B cell (primary cell): ENCODE data around the gene VPS51. TPM values are rescaled to one million over a fixed set of nuclear protein-coding genes. Genes with fewer than 3 reads are reported as not detected.

ENCODE experiments used
- ATAC-seq: fragments of 200-7000 bp; cut with Tn5 transposase; one replicate; pipeline ENCODE4 v1.10.0; 2021; ENCODE audit warnings: low read depth, mild to moderate bottlenecking, moderate number of reproducible peaks, moderate library complexity
- CTCF ChIA-PET: fragments of 350-600 bp; sonication (Branson Sonifier 250); formaldehyde crosslinking; loops from one replicate; lab custom pipeline; 2021; ENCODE audit warnings: antibody characterized with exemption, inconsistent platforms; lab: Charles Lee
- POLR2A ChIA-PET: fragments of 350-600 bp; sonication (Branson Sonifier 250); formaldehyde crosslinking; loops from one replicate; lab custom pipeline; 2021; ENCODE audit warnings: antibody characterized with exemption; lab: Charles Lee
- DNase-seq: peaks from one replicate; pipeline ENCODE4 v3.0.0; 2013
- H2AFZ ChIP-seq: 2 replicates; pipeline ENCODE4 v1.6.1; 2012; ENCODE audit warnings: mild to moderate bottlenecking, low read depth, low read length; ENCODE audit not compliant: insufficient read depth, poor library complexity, severe bottlenecking
- H3K27ac ChIP-seq, 2 donors: 1 replicate in 1 of 2; 2 replicates in 1 of 2; pipeline ENCODE4 v1.5.1; 2012 to 2013; ENCODE audit warnings: low read length in 2 of 2, mild to moderate bottlenecking in 2 of 2, moderate library complexity in 1 of 2
- H3K27me3 ChIP-seq, 4 experiments: fragments of 200-600 bp in 1 of 4; sonication (generic) in 1 of 4; replicated peaks in 1 of 4; 1 replicate in 2 of 4; 2 replicates in 2 of 4; pipeline versions ENCODE4 v1.6.1 to v1.7.0; 2013 to 2016; ENCODE audit warnings: low read length in 3 of 4, mild to moderate bottlenecking in 2 of 4, mixed read lengths in 1 of 4, moderate library complexity in 1 of 4; ENCODE audit not compliant: insufficient read depth in 4 of 4, control insufficient read depth in 3 of 4; ENCODE audit errors: control extremely low read depth in 1 of 4
- H3K36me3 ChIP-seq, 2 experiments: replicated peaks in 1 of 2; 1 replicate in 1 of 2; 2 replicates in 1 of 2; pipeline versions ENCODE4 v1.6.1 to v1.7.1; 2013; ENCODE audit warnings: low read length in 1 of 2; ENCODE audit not compliant: insufficient read depth in 2 of 2, control insufficient read depth in 1 of 2; ENCODE audit errors: control extremely low read depth in 1 of 2, extremely low read depth in 1 of 2
- H3K4me1 ChIP-seq, 2 donors: fragments of 200-600 bp in 1 of 2; sonication (generic) in 1 of 2; 1 replicate in 1 of 2; 2 replicates in 1 of 2; pipeline versions ENCODE4 v1.5.1 to v1.6.1; 2013 to 2017; ENCODE audit warnings: low read length in 2 of 2; ENCODE audit not compliant: control insufficient read depth in 2 of 2, insufficient read depth in 2 of 2
- H3K4me2 ChIP-seq: replicated peaks from 2 replicates; pipeline ENCODE3; 2012; ENCODE audit warnings: mild to moderate bottlenecking, low read depth, low read length; ENCODE audit not compliant: poor library complexity, severe bottlenecking
- H3K4me3 ChIP-seq, 5 experiments: fragments of 200-600 bp in 1 of 5; sonication (generic) in 1 of 5; 1 replicate in 3 of 5; 2 replicates in 2 of 5; pipeline versions ENCODE4 v1.5.1 to v1.7.0; 2011 to 2016; ENCODE audit warnings: low read length in 4 of 5, mild to moderate bottlenecking in 4 of 5, low read depth in 2 of 5, control low read depth in 1 of 5, moderate library complexity in 1 of 5; ENCODE audit not compliant: insufficient read depth in 1 of 5; ENCODE audit errors: control extremely low read depth in 1 of 5, extremely low read depth in 1 of 5
- H3K79me2 ChIP-seq: fragments of 200-600 bp; sonication (generic); one replicate; pipeline ENCODE4 v1.6.0; 2016; ENCODE audit warnings: low read length; ENCODE audit not compliant: control insufficient read depth, insufficient read depth
- H3K9ac ChIP-seq: fragments of 200-600 bp; sonication (generic); 2 replicates; pipeline ENCODE4 v1.6.1; 2017; ENCODE audit warnings: mild to moderate bottlenecking, low read length, moderate library complexity
- H3K9me3 ChIP-seq, 3 donors: one replicate each; pipeline versions ENCODE4 v1.6.1 to v1.7.1; 2013; ENCODE audit warnings: low read length in 2 of 3; ENCODE audit not compliant: control insufficient read depth in 2 of 3, insufficient read depth in 1 of 3; ENCODE audit errors: control extremely low read depth in 1 of 3
- H4K20me1 ChIP-seq: 2 replicates; pipeline ENCODE4 v1.6.0; 2012; ENCODE audit warnings: mild to moderate bottlenecking, low read length; ENCODE audit not compliant: insufficient read depth, control insufficient read depth, poor library complexity, severe bottlenecking
- H3K27ac Mint-ChIP-seq: one replicate; pipeline ENCODE4 v1.8.0; 2021; ENCODE audit warnings: mixed read lengths
- H3K27me3 Mint-ChIP-seq: one replicate; pipeline ENCODE4 v1.8.0; 2021; ENCODE audit warnings: mixed read lengths
- H3K4me1 Mint-ChIP-seq: one replicate; pipeline ENCODE4 v1.8.0; 2021; ENCODE audit warnings: mixed read lengths
- H3K4me3 Mint-ChIP-seq: one replicate; pipeline ENCODE4 v1.8.0; 2021; ENCODE audit warnings: mixed read lengths
- H3K9me3 Mint-ChIP-seq: one replicate; pipeline ENCODE4 v1.8.0; 2022; ENCODE audit warnings: mixed read lengths; ENCODE audit not compliant: insufficient read depth
- EZH2 ChIP-seq: IDR thresholded peaks from 2 replicates; pipeline ENCODE4 v1.6.1; 2012; ENCODE audit warnings: borderline replicate concordance, low read depth, mild to moderate bottlenecking, moderate library complexity, low read length; ENCODE audit not compliant: insufficient read depth, poor library complexity, severe bottlenecking
- WGBS: methylation state at CpG from one replicate; pipeline ENCODE4 v1.1.5; 2013; ENCODE audit warnings: missing lambda C conversion rate; ENCODE audit not compliant: insufficient coverage; 5-methylcytosine and 5-hydroxymethylcytosine counted together
- intact Hi-C: fragments of 100-400 bp; cut with micrococcal nuclease; formaldehyde crosslinking; loops from one replicate; pipeline ENCODE4 v1.10.0; 2022
- polyA plus RNA-seq: library from polyadenylated mRNA; depleted of rRNA; stranded (reverse); fragments of >200 nt; gene quantifications from 2 replicates; pipeline ENCODE4 v1.2.3, GENCODE V29; 2012
- total RNA-seq, 2 donors: library from RNA; stranded (reverse); fragments of 120-200 nt in 1 of 2; gene quantifications; 1 replicate in 1 of 2; 2 replicates in 1 of 2; pipeline versions ENCODE4 v1.2.3 to v1.2.4, GENCODE V29; 2013 to 2022
- TF ChIP-seq, protein P1 (sequence below): fragments of 200-600 bp; IDR thresholded peaks from one replicate; pipeline ENCODE4 v1.8.0; 2022; ENCODE audit warnings: antibody characterized with exemption, mild to moderate bottlenecking

Gene VPS51
- total and polyA plus RNA-seq, 2 donors (not counting 1 experiment from before 2014, with no cell fraction given): 206 to 223 TPM

- H3K36me3 ChIP-seq: peaks cover 0 to 47% of the 10 kb centered on the region in 2 experiments
- H2AFZ ChIP-seq: peak overlapping the region; percentile 98
- Mint-ChIP-seq H3K27ac (peak overlapping the region; percentile 100), H3K9me3 (no peaks in the 10 kb centered on the region), H3K4me1 (peaks cover 28% of the 10 kb centered on the region), H3K4me3 (peak overlapping the region; percentile 98), H3K27me3 (no peaks in the 10 kb centered on the region)
- H3K9me3 ChIP-seq: no peaks in the 10 kb centered on the region
- H3K27ac ChIP-seq: peak overlapping the region; percentile 91 to 94
- no peak for DNase-seq
- H3K79me2 ChIP-seq: peaks cover 21% of the 10 kb centered on the region
- no peak for ATAC-seq
- H3K27me3 ChIP-seq: no peaks in the 10 kb centered on the region
- peaks cover 8% of the 10 kb centered on the region for H4K20me1 ChIP-seq
- CTCF ChIA-PET: interaction anchor here (0.8 to 1.3 kb wide), 5 partner anchors 8 to 183 kb away, joined by 3 to 6 read pairs (median 3); partner anchors contain the start of genes FAU and MRPL49
- peak overlapping the region; percentile 88 for H3K4me2 ChIP-seq
- 46% methylated on average over 18 of the region's 23 CpGs for WGBS
- H3K4me3 ChIP-seq: peak overlapping the region; percentile 61 to 81 (median 76)
- TF ChIP-seq, protein P1, sequence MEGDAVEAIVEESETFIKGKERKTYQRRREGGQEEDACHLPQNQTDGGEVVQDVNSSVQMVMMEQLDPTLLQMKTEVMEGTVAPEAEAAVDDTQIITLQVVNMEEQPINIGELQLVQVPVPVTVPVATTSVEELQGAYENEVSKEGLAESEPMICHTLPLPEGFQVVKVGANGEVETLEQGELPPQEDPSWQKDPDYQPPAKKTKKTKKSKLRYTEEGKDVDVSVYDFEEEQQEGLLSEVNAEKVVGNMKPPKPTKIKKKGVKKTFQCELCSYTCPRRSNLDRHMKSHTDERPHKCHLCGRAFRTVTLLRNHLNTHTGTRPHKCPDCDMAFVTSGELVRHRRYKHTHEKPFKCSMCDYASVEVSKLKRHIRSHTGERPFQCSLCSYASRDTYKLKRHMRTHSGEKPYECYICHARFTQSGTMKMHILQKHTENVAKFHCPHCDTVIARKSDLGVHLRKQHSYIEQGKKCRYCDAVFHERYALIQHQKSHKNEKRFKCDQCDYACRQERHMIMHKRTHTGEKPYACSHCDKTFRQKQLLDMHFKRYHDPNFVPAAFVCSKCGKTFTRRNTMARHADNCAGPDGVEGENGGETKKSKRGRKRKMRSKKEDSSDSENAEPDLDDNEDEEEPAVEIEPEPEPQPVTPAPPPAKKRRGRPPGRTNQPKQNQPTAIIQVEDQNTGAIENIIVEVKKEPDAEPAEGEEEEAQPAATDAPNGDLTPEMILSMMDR: no peak
- TF ChIP-seq EZH2: no peak
- intact Hi-C loops: loop anchor here (1.0 kb wide), 9 partner anchors 12 to 167 kb away; partner anchors contain the start of genes ARL2, ATG2A, FAU and MRPL49
- POLR2A ChIA-PET: interaction anchor here (0.6 kb wide), 1 partner anchor 10 kb away, joined by 7 read pairs; no protein-coding TSS in a partner anchor
- peak overlapping the region; percentile 86 for H3K9ac ChIP-seq
- peaks cover 12 to 19% of the 10 kb centered on the region in 2 donors for H3K4me1 ChIP-seq
These were observed 11.2 kb upstream of the VPS51 start for GRCh38 chr11:65084598-65085375.

- ChIA-PET CTCF (interaction anchor here (0.8 to 1.3 kb wide), 5 partner anchors 9 to 182 kb away, joined by 3 to 6 read pairs (median 3); partner anchors contain the start of genes FAU and MRPL49), POLR2A (no interaction called here)
- Histone ChIP-seq H4K20me1 (peaks cover 8% of the 10 kb centered on the region), H3K36me3 (peaks cover 0 to 47% of the 10 kb centered on the region in 2 experiments), H3K27me3 (no peaks in the 10 kb centered on the region), H2AFZ (no peak overlapping the region), H3K4me3 (no peak overlapping the region), H3K4me2 (no peak overlapping the region), H3K79me2 (peaks cover 21% of the 10 kb centered on the region), H3K4me1 (peaks cover 12 to 19% of the 10 kb centered on the region in 2 donors), H3K27ac (no peak overlapping the region), H3K9ac (no peak overlapping the region), H3K9me3 (no peaks in the 10 kb centered on the region)
- H3K9me3 Mint-ChIP-seq: no peaks in the 10 kb centered on the region
- TF ChIP-seq, protein P1: no peak
- TF ChIP-seq EZH2: no peak
- peaks cover 28% of the 10 kb centered on the region for H3K4me1 Mint-ChIP-seq
- H3K27ac Mint-ChIP-seq: peak overlapping the region; percentile 100
- DNase-seq (no peak), ATAC-seq (no peak)
- H3K4me3 Mint-ChIP-seq: peak overlapping the region; percentile 98
- intact Hi-C loops: no loop called here
- H3K27me3 Mint-ChIP-seq: no peaks in the 10 kb centered on the region
- WGBS: 100% methylated on average over 1 of the region's 4 CpGs
These were observed 10.6 kb upstream of the VPS51 start for GRCh38 chr11:65085446-65085845.
